ENCODE data around the gene ABL2.

Gene ABL2

DNA sequence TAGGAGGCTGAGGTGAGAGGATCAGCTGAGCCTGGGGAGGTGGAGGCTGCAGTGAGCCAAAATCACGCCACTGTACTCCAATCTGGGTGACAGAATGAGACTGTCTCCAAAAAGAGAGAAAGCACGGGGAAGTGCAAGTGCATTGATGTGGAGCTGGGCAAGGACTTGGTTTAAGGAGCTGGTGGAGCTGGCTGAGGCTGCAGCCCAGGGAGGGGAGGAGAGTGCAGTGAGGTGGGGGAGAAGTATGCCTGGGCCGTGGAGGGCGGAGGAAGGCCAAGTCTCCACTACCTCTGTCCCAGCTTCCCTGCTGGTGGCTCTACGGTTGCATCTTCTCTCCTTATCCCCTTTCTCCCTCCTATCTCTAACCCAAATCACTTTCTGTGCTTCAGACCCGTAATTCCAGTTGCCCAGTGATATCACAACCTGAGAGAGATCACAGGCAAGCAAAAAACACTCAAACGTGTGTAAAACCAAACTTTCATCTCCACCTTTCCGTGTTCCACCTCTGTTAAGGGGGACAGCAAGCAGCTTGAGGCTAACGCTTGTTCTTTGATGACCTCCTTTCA is 136.5 kb downstream of the ABL2 start:
- no peak for DNase-seq (ENCODE audit: low spot score)

- no peak for DNase-seq (ENCODE audit: low spot score)
These were observed 137.7 kb downstream of the ABL2 start for GRCh38 chr1:179091691-179092165.

- no peak for DNase-seq (ENCODE audit: low spot score)
These were observed 138.6 kb downstream of the ABL2 start for GRCh38 chr1:179090923-179091322.

DNA sequence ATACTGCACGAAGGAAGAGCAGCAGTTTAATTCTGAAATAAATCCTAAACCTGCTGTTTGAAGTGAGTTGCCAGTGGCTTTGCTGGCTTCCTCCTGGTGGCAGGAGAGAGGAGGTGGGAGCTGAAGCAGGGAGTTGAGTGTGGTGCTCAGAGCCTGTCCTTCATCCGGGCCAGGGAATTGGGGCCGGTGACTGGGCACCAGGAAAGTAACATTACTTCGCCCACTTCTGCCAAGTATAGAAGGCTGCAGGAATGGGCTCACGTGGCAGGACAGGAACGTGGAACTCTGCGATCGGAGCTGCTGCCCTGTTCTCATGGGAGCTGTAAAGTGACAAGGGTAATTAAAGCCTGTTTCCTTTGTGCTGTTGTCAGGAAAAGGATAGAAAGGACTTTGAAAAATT is 139.0 kb downstream of the ABL2 start:
- DNase-seq (ENCODE audit: low spot score), result no peak

GRCh38 chr1:179089827-179090482 is 139.5 kb downstream of the ABL2 start:
- DNase-seq (ENCODE audit: low spot score), result no peak

DNA sequence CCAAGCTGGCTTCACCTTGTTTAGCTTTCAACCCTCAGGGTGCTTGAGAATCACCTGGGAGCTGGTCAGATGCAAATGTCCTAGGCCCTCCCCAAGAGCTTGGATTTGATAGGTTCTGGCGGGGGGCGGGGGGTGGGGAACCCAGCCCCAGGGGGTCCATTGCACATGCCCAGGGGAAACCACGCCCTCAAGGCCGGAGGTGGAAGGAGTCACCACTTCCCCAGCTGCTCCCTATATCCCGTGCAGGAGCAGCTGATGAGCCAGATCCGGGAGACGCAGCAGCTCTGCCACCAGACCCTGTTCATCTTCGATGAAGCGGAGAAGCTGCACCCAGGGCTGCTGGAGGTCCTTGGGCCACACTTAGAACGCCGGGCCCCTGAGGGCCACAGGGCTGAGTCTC is 141.8 kb downstream of the ABL2 start:
- no peak for DNase-seq (ENCODE audit: low spot score)

DNA sequence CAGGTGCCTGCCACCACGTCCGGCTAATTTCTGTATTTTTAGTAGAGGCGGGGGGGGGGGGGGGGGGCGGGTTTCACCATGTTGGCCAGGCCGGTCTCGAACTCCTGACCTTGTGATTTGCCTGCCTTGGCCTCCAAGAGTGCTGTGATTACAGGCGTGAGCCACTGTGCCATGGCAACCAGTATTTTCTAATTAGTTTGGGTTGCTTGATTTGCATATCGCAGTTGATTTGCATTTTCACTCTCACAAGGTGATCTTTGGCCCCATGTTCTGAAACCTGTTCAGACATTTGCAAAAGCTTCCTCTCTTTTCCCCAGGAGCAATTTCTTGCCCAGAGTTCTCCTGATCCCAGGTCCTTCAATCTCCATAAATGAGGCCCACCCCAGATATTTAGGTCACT is 145.9 kb downstream of the ABL2 start:
- no peak for DNase-seq (ENCODE audit: low spot score)

DNA sequence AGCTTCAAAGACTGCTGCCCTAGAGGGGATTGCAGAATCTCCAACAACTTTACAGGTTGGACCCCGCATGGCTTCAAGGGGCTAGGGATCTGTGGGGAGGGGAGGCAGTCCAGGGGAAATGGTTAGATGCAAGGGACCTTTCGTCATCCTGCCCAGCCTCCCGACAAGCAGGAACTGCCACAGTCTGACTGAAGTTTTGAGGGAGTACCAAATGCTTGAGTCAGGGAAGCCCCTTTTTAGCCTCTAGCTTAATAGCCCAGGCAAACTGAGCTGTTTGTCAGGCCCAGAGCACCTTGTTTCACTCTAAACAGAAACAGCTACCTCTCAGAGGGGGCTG is 146.5 kb downstream of the ABL2 start:
- peak; percentile 61 for DNase-seq (ENCODE audit: low spot score)

GRCh38 chr1:179082333-179082998 is 147.0 kb downstream of the ABL2 start:
- DNase-seq (ENCODE audit: low spot score), result peak; percentile 47

GRCh38 chr1:179081687-179082332 is 147.7 kb downstream of the ABL2 start, which contains the start of gene TOR3A:
Gene TOR3A, plus strand, starts transcription at chr1:179082070. Its CDS starts 59 bp downstream, at chr1:179082129.
- peak; percentile 88 for DNase-seq (ENCODE audit: low spot score)

DNA sequence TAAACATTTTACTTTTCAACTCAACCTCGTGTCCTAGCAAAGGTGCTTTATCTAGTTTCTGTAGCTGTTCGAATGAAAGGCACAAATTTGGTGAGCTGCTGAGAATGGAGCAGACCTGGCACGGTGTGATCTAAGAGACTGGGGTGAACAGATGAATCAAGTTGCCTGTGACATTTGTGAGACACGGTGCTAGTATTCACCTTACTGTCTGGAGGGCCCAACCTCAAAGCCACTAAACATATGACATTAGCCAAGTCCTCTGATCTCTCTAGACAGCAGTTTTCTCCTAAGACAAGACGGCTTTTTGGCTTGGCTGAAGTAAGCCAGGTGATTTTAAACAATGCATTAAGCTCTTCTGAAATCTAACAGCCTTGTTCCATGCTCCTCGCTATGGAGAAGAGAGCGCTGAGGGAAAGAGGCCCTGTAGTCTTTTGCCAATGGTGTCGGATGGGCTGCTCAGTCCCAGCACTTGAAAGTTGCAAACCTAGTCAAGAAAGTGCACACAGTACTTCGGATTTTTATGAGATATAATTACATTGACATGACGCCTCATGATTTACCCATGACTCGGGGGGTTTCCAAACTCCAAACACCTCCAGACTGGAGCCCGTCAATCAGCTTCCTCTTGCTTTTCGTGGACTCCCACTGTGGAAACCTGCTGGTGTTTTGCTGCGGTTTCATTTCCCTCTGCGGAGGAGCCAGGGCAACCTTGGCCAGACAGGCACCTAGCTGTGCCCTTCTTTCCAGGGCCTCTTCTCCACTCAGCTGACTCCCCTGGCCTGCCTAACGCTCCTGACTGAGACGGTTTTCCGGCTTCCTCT is 148.4 kb downstream of the ABL2 start:
- DNase-seq (ENCODE audit: low spot score), result no peak

- peak; percentile 87 for DNase-seq (ENCODE audit: low spot score)
These were observed 150.2 kb downstream of the ABL2 start for GRCh38 chr1:179079113-179079761.

DNA sequence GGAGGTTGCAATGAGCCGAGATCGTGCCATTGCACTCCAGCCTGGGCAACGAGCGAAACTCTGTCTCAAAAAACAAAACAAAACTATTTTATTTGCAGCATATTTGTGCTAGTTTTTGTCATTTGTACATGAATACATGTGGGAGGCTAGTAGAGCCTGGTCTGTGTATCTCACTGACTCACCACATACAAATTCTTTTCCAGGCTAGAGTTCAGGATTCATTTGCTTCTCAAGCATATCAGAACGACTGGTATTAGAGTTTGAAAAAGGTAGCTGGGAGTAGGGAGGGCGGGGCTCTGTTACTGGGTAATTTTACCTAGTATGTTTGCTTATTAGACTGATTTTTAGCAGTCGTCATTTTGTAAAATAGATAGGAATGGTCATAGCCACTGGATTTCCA is 152.1 kb downstream of the ABL2 start:
- no peak for DNase-seq (ENCODE audit: low spot score)

- DNase-seq (ENCODE audit: low spot score), result no peak
These were observed 163.0 kb downstream of the ABL2 start for GRCh38 chr1:179066471-179066870.

DNA sequence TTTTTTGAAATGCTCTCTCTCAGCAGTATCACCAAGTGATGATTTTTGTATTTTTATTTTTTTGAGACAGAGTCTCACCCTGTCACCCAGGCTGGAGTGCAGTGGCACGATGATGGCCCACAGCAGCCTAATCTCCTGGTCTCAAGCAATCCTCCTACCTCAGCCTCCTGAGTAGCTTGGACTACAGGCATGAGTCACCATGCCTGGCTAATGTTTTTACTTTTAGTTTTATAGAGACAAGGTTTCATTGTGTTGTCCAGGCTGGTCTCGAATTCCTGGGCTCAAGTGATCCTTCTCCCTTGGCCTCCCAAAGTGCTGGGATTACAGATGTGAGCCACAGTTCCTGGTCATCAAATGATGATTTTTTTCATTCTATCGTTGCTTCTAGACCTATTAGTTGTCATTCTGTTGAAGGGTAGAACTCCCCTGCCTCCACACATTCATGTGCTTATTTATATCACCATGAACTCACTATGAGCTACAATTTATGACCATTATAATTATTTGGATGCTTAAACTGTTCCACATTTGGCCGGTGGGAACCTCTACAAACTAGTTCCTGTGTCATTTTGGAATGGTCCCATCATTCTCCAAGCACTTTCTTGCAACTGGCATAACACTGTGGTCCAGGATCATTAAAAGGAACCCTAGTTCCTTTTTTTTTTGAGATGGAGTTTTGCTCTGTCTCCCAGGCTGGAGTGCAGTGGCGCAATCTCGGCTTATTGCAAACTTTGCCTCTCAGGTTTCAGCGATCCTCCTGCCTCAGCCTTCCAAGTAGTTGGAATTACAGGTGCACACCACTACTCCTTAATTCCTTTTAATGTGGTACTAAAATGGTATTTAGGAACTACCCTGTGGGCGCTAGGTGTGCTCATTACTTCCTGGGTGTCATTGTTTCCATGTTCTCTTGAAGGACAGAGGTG is 167.9 kb downstream of the ABL2 start:
- DNase-seq (ENCODE audit: low spot score), result no peak

DNA sequence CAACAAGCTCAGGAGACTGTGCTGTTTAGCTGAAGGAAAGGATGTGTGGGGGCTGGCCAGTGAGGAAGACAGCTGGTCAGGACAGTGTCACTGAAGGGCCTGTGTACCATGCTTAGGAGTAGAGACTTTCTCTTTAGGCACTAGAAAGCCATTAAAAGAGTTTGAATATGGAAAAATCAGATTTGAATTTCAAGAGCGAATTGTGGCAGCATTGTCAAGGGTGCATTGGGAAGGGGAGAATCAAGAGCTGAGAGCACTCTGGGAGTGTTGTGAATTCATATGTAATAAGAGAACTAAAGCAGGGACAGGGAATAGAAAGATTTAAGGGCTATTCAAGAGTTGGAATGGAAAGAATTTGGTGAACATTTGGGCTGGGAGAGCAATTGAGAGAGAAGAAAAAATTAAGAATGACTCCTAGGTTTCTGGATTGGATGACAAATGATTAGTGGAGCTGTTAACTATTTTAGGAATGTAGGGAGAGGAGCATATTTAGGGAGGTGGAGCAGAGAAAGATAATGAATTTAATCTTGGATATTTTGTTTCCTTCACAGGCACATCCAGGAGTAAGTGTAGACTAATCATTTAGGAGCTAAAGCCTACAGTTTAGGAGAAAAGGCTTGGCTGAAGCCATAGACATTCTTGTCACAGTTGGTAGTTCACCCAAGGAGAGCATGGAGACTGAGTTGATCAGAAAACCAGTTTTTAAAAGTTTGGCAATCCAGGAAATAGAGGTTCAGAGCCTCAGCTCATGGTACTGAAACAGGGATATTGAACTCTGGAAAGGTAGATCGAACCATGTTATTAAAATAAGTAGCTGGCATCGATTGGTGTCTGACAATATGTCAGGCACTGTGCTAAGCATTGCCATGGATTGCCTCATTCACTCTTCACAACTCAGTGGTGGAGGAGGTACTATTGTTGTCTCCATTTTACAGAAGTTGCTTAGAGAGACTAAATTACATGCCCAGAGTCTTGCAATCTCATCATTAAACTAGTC is 170.7 kb downstream of the ABL2 start:
- no peak for DNase-seq (ENCODE audit: low spot score)

DNA sequence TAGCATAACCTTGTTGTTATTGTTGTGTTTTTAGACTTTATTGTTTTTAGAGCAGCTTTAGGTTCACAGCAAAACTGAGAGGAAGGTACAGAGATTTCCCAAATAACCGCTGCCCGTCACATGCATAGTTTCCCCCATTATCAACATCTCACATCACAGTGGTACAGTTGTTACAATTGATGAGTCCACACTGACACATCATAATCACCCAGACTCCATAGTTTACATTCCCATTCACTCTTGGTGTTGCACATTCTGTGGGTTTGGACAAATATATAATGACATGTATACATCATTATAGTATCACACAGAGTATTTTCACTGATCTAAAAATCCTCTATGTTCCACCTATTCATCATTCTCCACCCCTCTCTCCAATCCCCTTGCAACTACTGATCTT is 173.5 kb downstream of the ABL2 start:
- DNase-seq (ENCODE audit: low spot score), result no peak

- no peak for DNase-seq (ENCODE audit: low spot score)
These were observed 176.0 kb downstream of the ABL2 start for GRCh38 chr1:179053486-179053885.

GRCh38 chr1:179052776-179053175 is 176.7 kb downstream of the ABL2 start:
- no peak for DNase-seq (ENCODE audit: low spot score)

Measured in RKO (cell line).